ENCODE data around the gene NOXRED1.

DNA sequence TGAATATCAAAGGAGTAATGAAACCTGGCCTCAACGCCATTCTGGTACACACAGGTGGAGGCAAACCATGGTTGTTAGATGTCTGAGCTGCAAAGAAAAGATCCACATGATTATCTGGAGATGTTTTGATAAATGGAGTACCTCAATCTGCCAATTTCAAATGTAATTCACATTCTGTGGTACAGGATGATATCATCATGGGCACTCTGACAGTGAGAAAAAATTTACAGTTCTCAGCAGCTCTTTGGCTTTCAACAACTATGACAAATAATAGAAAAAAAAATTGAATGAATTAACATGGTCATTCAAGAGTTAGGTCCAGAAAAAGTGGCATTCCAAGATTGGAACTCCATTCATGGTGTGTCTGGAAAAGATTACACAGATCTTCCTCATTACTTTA is 63.7 kb downstream of the NOXRED1 start:
- TF ChIP-seq, protein P1, sequence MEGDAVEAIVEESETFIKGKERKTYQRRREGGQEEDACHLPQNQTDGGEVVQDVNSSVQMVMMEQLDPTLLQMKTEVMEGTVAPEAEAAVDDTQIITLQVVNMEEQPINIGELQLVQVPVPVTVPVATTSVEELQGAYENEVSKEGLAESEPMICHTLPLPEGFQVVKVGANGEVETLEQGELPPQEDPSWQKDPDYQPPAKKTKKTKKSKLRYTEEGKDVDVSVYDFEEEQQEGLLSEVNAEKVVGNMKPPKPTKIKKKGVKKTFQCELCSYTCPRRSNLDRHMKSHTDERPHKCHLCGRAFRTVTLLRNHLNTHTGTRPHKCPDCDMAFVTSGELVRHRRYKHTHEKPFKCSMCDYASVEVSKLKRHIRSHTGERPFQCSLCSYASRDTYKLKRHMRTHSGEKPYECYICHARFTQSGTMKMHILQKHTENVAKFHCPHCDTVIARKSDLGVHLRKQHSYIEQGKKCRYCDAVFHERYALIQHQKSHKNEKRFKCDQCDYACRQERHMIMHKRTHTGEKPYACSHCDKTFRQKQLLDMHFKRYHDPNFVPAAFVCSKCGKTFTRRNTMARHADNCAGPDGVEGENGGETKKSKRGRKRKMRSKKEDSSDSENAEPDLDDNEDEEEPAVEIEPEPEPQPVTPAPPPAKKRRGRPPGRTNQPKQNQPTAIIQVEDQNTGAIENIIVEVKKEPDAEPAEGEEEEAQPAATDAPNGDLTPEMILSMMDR (IDR thresholded peaks at IDR 0.05 in 2 of 3, conservative IDR thresholded peaks at IDR 0.05 in 1 of 3; ENCODE audit: control insufficient read depth in 2 of 3, extremely low read depth in 1 of 3, insufficient read depth in 1 of 3, low read depth in 3 of 3, low read length in 3 of 3): no peak
- TF ChIP-seq, protein P2, sequence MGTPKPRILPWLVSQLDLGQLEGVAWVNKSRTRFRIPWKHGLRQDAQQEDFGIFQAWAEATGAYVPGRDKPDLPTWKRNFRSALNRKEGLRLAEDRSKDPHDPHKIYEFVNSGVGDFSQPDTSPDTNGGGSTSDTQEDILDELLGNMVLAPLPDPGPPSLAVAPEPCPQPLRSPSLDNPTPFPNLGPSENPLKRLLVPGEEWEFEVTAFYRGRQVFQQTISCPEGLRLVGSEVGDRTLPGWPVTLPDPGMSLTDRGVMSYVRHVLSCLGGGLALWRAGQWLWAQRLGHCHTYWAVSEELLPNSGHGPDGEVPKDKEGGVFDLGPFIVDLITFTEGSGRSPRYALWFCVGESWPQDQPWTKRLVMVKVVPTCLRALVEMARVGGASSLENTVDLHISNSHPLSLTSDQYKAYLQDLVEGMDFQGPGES (IDR thresholded peaks at IDR 0.05): no peak
- TF ChIP-seq TCF3 (IDR thresholded peaks at IDR 0.05; ENCODE audit: borderline replicate concordance, insufficient read depth, low read depth, low read length): no peak
- no peak for TF ChIP-seq ZNF217 (IDR thresholded peaks at IDR 0.05)
- TF ChIP-seq SMC3 (IDR thresholded peaks at IDR 0.05; ENCODE audit: borderline replicate concordance, low read length): no peak
- no peak for TF ChIP-seq ESRRA (IDR thresholded peaks at IDR 0.05; ENCODE audit: low read length)
- no peak for TF ChIP-seq KAT2A (conservative IDR thresholded peaks at IDR 0.05; ENCODE audit: control insufficient read depth, low read depth, low read length)
- TF ChIP-seq POLR2A (IDR thresholded peaks at IDR 0.05; ENCODE audit: low read depth, low read length): no peak

Measured in GM12878 (cell line).